Gastroesophageal sphincter (tissue), 4 donors: ENCODE measurements around the gene SHKBP1. TPM values are rescaled to one million over a fixed set of nuclear protein-coding genes. Genes with fewer than 3 reads are reported as not detected.

ENCODE experiments used
- ATAC-seq: fragments of 150-250 bp; one replicate; pipeline ENCODE4 v1.9.1; 2016; ENCODE audit warnings: mild to moderate bottlenecking, moderate library complexity
- H3K27ac ChIP-seq, 4 donors: fragments of 200-600 bp; sonication (generic) in 3 of 4; 1 replicate in 3 of 4; 2 replicates in 1 of 4; pipeline ENCODE4 v1.5.1; 2016 to 2019
- H3K27me3 ChIP-seq: fragments of 200-600 bp; sonication (generic); one replicate; pipeline ENCODE4 v1.5.1; 2019
- H3K36me3 ChIP-seq, 2 donors: fragments of 200-600 bp; sonication (generic); one replicate each; pipeline ENCODE4 v1.5.1; 2019; ENCODE audit warnings: control low read depth in 1 of 2
- H3K4me1 ChIP-seq, 3 donors: fragments of 200-600 bp; sonication (generic); 1 replicate in 2 of 3; 2 replicates in 1 of 3; pipeline ENCODE4 v1.5.1; 2016 to 2019; ENCODE audit warnings: control low read depth in 2 of 3
- H3K4me3 ChIP-seq, 2 donors: fragments of 200-600 bp; sonication (generic); one replicate each; pipeline ENCODE4 v1.5.1; 2019; ENCODE audit warnings: mild to moderate bottlenecking in 1 of 2, moderate library complexity in 1 of 2
- H3K9me3 ChIP-seq, 3 donors: fragments of 200-600 bp; sonication (generic); one replicate each; pipeline ENCODE4 v1.5.1; 2017 to 2019; ENCODE audit warnings: control low read depth in 2 of 3
- CTCF ChIP-seq, 4 experiments: fragments of 200-600 bp in 2 of 4; fragments of 450-650 bp in 2 of 4; sonication (generic) in 1 of 4; IDR thresholded peaks; one replicate each; pipeline ENCODE4 v1.5.1; 2017 to 2019; ENCODE audit warnings: antibody characterized with exemption in 4 of 4, mild to moderate bottlenecking in 2 of 4, moderate library complexity in 2 of 4
- EP300 ChIP-seq: sonication (generic); formaldehyde crosslinking; IDR thresholded peaks from one replicate; pipeline ENCODE4 v1.6.1; 2017; ENCODE audit warnings: antibody characterized with exemption, mild to moderate bottlenecking
- POLR2A ChIP-seq, 2 donors: fragments of 450-650 bp; IDR thresholded peaks; one replicate each; pipeline ENCODE4 v1.6.1; 2017; ENCODE audit warnings: antibody characterized with exemption in 2 of 2, mild to moderate bottlenecking in 2 of 2, moderate library complexity in 1 of 2
- POLR2AphosphoS5 ChIP-seq: sonication (generic); formaldehyde crosslinking; IDR thresholded peaks from one replicate; pipeline ENCODE4 v1.6.1; 2017; ENCODE audit warnings: antibody characterized with exemption
- WGBS, 2 donors: methylation state at CpG; one replicate each; pipeline ENCODE4 v1.1.5; 2018; ENCODE audit warnings: low coverage in 1 of 2; 5-methylcytosine and 5-hydroxymethylcytosine counted together
- total RNA-seq, 4 donors: library from RNA; depleted of rRNA; stranded (reverse); fragments of >200 nt; gene quantifications; one replicate each; pipeline ENCODE4 v1.1.0, GENCODE V29; 2016

SHKBP1 gene
- total RNA-seq, 4 donors from 2014 or later, result 30.3 to 50.1 (median 37.7) TPM

GRCh38 chr19:40565910-40566495 is 10.7 kb upstream of the SHKBP1 start:
- no peaks in the 10 kb centered on the region for H3K9me3 ChIP-seq
- 62 to 79% methylated on average over 2 to 6 of the region's 14 CpGs for WGBS, 2 donors
- H3K27ac ChIP-seq, result no peak overlapping the region
- no peaks in the 10 kb centered on the region for H3K36me3 ChIP-seq
- H3K27me3 ChIP-seq, result peaks cover 59% of the 10 kb centered on the region
- ATAC-seq, result no peak
- TF ChIP-seq POLR2AphosphoS5 (no peak), POLR2A (IDR thresholded peaks at IDR 0.05) (no peak), CTCF (IDR thresholded peaks at IDR 0.05) (no peak), EP300 (no peak)
- no peak overlapping the region for H3K4me3 ChIP-seq
- peaks cover 0 to 22% (median 12%) of the 10 kb centered on the region in 3 donors for H3K4me1 ChIP-seq

GRCh38 chr19:40567040-40567749 is 9.5 kb upstream of the SHKBP1 start:
- no peak for ATAC-seq
- TF ChIP-seq POLR2AphosphoS5 (no peak), EP300 (no peak), POLR2A (IDR thresholded peaks at IDR 0.05) (no peak), CTCF (IDR thresholded peaks at IDR 0.05) (no peak)
- peak overlapping the region in 1 of 2 donors; percentile 43 for H3K4me3 ChIP-seq
- peaks cover 50% of the 10 kb centered on the region for H3K27me3 ChIP-seq
- H3K36me3 ChIP-seq, result no peaks in the 10 kb centered on the region
- no peaks in the 10 kb centered on the region for H3K9me3 ChIP-seq
- 39 to 52% methylated on average over 9 to 11 of the region's 20 CpGs for WGBS, 2 donors
- no peak overlapping the region for H3K27ac ChIP-seq
- peaks cover 0 to 22% (median 12%) of the 10 kb centered on the region in 3 donors for H3K4me1 ChIP-seq

- WGBS, 2 donors, result 20 to 23% methylated on average over 1 to 9 of the region's 70 CpGs
- Histone ChIP-seq H3K9me3 (no peaks in the 10 kb centered on the region), H3K4me3 (peak overlapping the region in 1 of 2 donors; percentile 43), H3K27ac (no peak overlapping the region), H3K4me1 (peaks cover 0 to 22% (median 12%) of the 10 kb centered on the region in 3 donors), H3K27me3 (peaks cover 50% of the 10 kb centered on the region), H3K36me3 (no peaks in the 10 kb centered on the region)
- TF ChIP-seq CTCF (IDR thresholded peaks at IDR 0.05) (no peak), EP300 (no peak), POLR2AphosphoS5 (no peak), POLR2A (IDR thresholded peaks at IDR 0.05) (no peak)
- no peak for ATAC-seq
These were observed 8.8 kb upstream of the SHKBP1 start for GRCh38 chr19:40567750-40568494.

- H3K9me3 ChIP-seq, result no peaks in the 10 kb centered on the region
- ATAC-seq, result peak; percentile 94
- peak overlapping the region in 3 of 4 donors; percentile 70 to 79 (median 77) for H3K27ac ChIP-seq
These were observed 6.2 kb upstream of the SHKBP1 start for GRCh38 chr19:40570313-40571004.

More at GRCh38 chr19:40570313-40571004, 6.2 kb upstream of the SHKBP1 start:
- Histone ChIP-seq H3K4me3 (peak overlapping the region; percentile 17 to 47), H3K27me3 (peaks cover 33% of the 10 kb centered on the region), H3K36me3 (no peaks in the 10 kb centered on the region), H3K4me1 (peaks cover 0 to 22% (median 12%) of the 10 kb centered on the region in 3 donors)
- 0% methylated on average over 5 of the region's 53 CpGs for WGBS, 2 donors
- TF ChIP-seq CTCF (IDR thresholded peaks at IDR 0.05) (peak in 2 of 4 experiments; percentile 29 to 35), POLR2A (IDR thresholded peaks at IDR 0.05) (peak; percentile 24 to 41), EP300 (no peak)
